BLaER1 treated with 17β-estradiol and CSF1 and Interleukin-3, amounts not matched to agents 10 nM and 100 nM (cell line): ENCODE data around the gene ADAM12.
A peak's percentile ranks its signal among the peaks of the same experiment; 100 is the strongest.

Source experiments
- H3K27ac ChIP-seq, 11 experiments: shearing (Covaris generic); formaldehyde crosslinking; 2 replicates each; pipeline ENCODE4 v1.8.1; 2022
- H3K27me3 ChIP-seq, 11 experiments: shearing (Covaris generic); formaldehyde crosslinking; 2 replicates each; pipeline ENCODE4 v1.8.1; 2022
- H3K36me3 ChIP-seq, 11 experiments: shearing (Covaris generic); formaldehyde crosslinking; 2 replicates each; pipeline ENCODE4 v1.8.1; 2022
- H3K4me1 ChIP-seq, 10 experiments: shearing (Covaris generic); formaldehyde crosslinking; 2 replicates each; pipeline ENCODE4 v1.8.1; 2022
- H3K4me2 ChIP-seq, 11 experiments: shearing (Covaris generic); formaldehyde crosslinking; 2 replicates each; pipeline ENCODE4 v1.8.1; 2022
- H3K4me3 ChIP-seq, 10 experiments: shearing (Covaris generic); formaldehyde crosslinking; 2 replicates each; pipeline ENCODE4 v1.8.1; 2022
- H3K9ac ChIP-seq, 11 experiments: shearing (Covaris generic); formaldehyde crosslinking; 2 replicates each; pipeline ENCODE4 v1.8.1; 2022
- H3K9me3 ChIP-seq, 11 experiments: shearing (Covaris generic); formaldehyde crosslinking; replicated peaks in 1 of 11; 2 replicates each; pipeline ENCODE4 v1.8.1; 2022
- H4K20me1 ChIP-seq, 11 experiments: shearing (Covaris generic); formaldehyde crosslinking; 2 replicates each; pipeline ENCODE4 v1.8.1; 2022
- Cebpa-rat ChIP-seq, 11 experiments: shearing (Covaris generic); IDR thresholded peaks; 2 replicates each; pipeline ENCODE4 v1.8.1; 2022

ADAM12 gene

GRCh38 chr10:126073606-126074005 lies 314.7 kb downstream of the ADAM12 start:
- Histone ChIP-seq H3K4me3 (no peak overlapping the region), H3K36me3 (no peaks in the 10 kb centered on the region), H3K9ac (no peak overlapping the region), H3K4me1 (peaks cover 0 to 6% (median 0%) of the 10 kb centered on the region in 10 experiments; a peak in 1 of 20 replicates), H3K4me2 (no peak overlapping the region), H3K27me3 (no peaks in the 10 kb centered on the region), H3K27ac (no peak overlapping the region), H3K9me3 (peaks cover 0 to 10% (median 3%) of the 10 kb centered on the region in 11 experiments; a peak in 8 of 22 replicates), H4K20me1 (no peaks in the 10 kb centered on the region)
- no peak for TF ChIP-seq Cebpa-rat (IDR thresholded peaks at IDR 0.05)

GRCh38 chr10:126072622-126073021 lies 315.7 kb downstream of the ADAM12 start:
- peaks cover 0 to 6% (median 0%) of the 10 kb centered on the region in 10 experiments; a peak in 1 of 20 replicates for H3K4me1 ChIP-seq
- no peaks in the 10 kb centered on the region for H4K20me1 ChIP-seq
- TF ChIP-seq Cebpa-rat (IDR thresholded peaks at IDR 0.05): no peak

GRCh38 chr10:126070476-126071215 lies 317.6 kb downstream of the ADAM12 start:
- H4K20me1 ChIP-seq: no peaks in the 10 kb centered on the region
- no peak overlapping the region for H3K4me2 ChIP-seq
- H3K4me3 ChIP-seq: no peak overlapping the region
- no peak overlapping the region for H3K9ac ChIP-seq
- no peak overlapping the region for H3K27ac ChIP-seq
- TF ChIP-seq Cebpa-rat (IDR thresholded peaks at IDR 0.05): no peak
- H3K4me1 ChIP-seq: peaks cover 0 to 9% (median 7%) of the 10 kb centered on the region in 10 experiments; a peak in 7 of 20 replicates
- H3K36me3 ChIP-seq: no peaks in the 10 kb centered on the region
- no peaks in the 10 kb centered on the region for H3K27me3 ChIP-seq
- H3K9me3 ChIP-seq: no peaks in the 10 kb centered on the region

More at GRCh38 chr10:126072622-126073021, 315.7 kb downstream of the ADAM12 start:
- Histone ChIP-seq H3K36me3 (no peaks in the 10 kb centered on the region), H3K4me2 (no peak overlapping the region), H3K9ac (no peak overlapping the region), H3K9me3 (peaks cover 0 to 8% (median 3%) of the 10 kb centered on the region in 11 experiments; a peak in 8 of 22 replicates), H3K27ac (no peak overlapping the region), H3K4me3 (no peak overlapping the region), H3K27me3 (no peaks in the 10 kb centered on the region)

GRCh38 chr10:126068322-126068721 lies 320.0 kb downstream of the ADAM12 start:
- no peak for TF ChIP-seq Cebpa-rat (IDR thresholded peaks at IDR 0.05)
- H3K9ac ChIP-seq: no peak overlapping the region
- H3K4me3 ChIP-seq: no peak overlapping the region
- H3K9me3 ChIP-seq: no peaks in the 10 kb centered on the region
- no peak overlapping the region for H3K4me2 ChIP-seq
- H3K27ac ChIP-seq: no peak overlapping the region
- no peaks in the 10 kb centered on the region for H4K20me1 ChIP-seq
- peaks cover 0 to 9% (median 7%) of the 10 kb centered on the region in 10 experiments; a peak in 10 of 20 replicates for H3K4me1 ChIP-seq
- H3K27me3 ChIP-seq: no peaks in the 10 kb centered on the region
- H3K36me3 ChIP-seq: no peaks in the 10 kb centered on the region

- Histone ChIP-seq H3K4me3 (no peak overlapping the region), H3K27ac (no peak overlapping the region), H3K4me2 (peak overlapping the region in 6 of 11 experiments; percentile 4 to 45 (median 26); a peak in 5 of 22 replicates), H3K36me3 (no peaks in the 10 kb centered on the region), H4K20me1 (no peaks in the 10 kb centered on the region), H3K9me3 (peaks cover 0 to 7% (median 0%) of the 10 kb centered on the region in 11 experiments; a peak in 3 of 22 replicates), H3K27me3 (no peaks in the 10 kb centered on the region), H3K9ac (no peak overlapping the region), H3K4me1 (peaks cover 0 to 24% (median 9%) of the 10 kb centered on the region in 10 experiments; a peak in 12 of 20 replicates)
- TF ChIP-seq Cebpa-rat (IDR thresholded peaks at IDR 0.05): no peak
These were observed 321.8 kb downstream of the ADAM12 start for GRCh38 chr10:126066456-126066855.

- TF ChIP-seq Cebpa-rat (IDR thresholded peaks at IDR 0.05): no peak
- H3K4me2 ChIP-seq: no peak overlapping the region
- no peak overlapping the region for H3K27ac ChIP-seq
These were observed 322.4 kb downstream of the ADAM12 start for GRCh38 chr10:126065751-126066377.

GRCh38 chr10:126064512-126064911 lies 323.8 kb downstream of the ADAM12 start:
- Histone ChIP-seq H3K27me3 (no peaks in the 10 kb centered on the region), H3K27ac (no peak overlapping the region), H4K20me1 (no peaks in the 10 kb centered on the region), H3K4me1 (peaks cover 0 to 25% (median 9%) of the 10 kb centered on the region in 10 experiments; a peak in 12 of 20 replicates), H3K4me2 (no peak overlapping the region), H3K4me3 (no peak overlapping the region), H3K9ac (no peak overlapping the region), H3K36me3 (no peaks in the 10 kb centered on the region), H3K9me3 (peaks cover 0 to 8% (median 0%) of the 10 kb centered on the region in 11 experiments; a peak in 3 of 22 replicates)
- no peak for TF ChIP-seq Cebpa-rat (IDR thresholded peaks at IDR 0.05)

More at GRCh38 chr10:126065751-126066377, 322.4 kb downstream of the ADAM12 start:
- H4K20me1 ChIP-seq: no peaks in the 10 kb centered on the region
- no peaks in the 10 kb centered on the region for H3K27me3 ChIP-seq
- H3K36me3 ChIP-seq: no peaks in the 10 kb centered on the region
- H3K9ac ChIP-seq: no peak overlapping the region
- peaks cover 0 to 25% (median 9%) of the 10 kb centered on the region in 10 experiments; a peak in 12 of 20 replicates for H3K4me1 ChIP-seq
- no peak overlapping the region for H3K4me3 ChIP-seq
- H3K9me3 ChIP-seq: peaks cover 0 to 8% (median 0%) of the 10 kb centered on the region in 11 experiments; a peak in 3 of 22 replicates

GRCh38 chr10:126063353-126063791 lies 324.9 kb downstream of the ADAM12 start:
- Histone ChIP-seq H3K4me3 (no peak overlapping the region), H3K9me3 (peaks cover 0 to 8% (median 0%) of the 10 kb centered on the region in 11 experiments; a peak in 3 of 22 replicates), H4K20me1 (no peaks in the 10 kb centered on the region), H3K4me2 (peak overlapping the region in 3 of 11 experiments; percentile 36 to 76 (median 68); a peak in 5 of 22 replicates), H3K9ac (peak overlapping the region in 1 of 11 experiments; percentile 61; a peak in 1 of 22 replicates), H3K27ac (peak overlapping the region in 2 of 11 experiments; percentile 62 to 77; a peak in 3 of 22 replicates), H3K36me3 (no peaks in the 10 kb centered on the region), H3K4me1 (peaks cover 0 to 36% (median 9%) of the 10 kb centered on the region in 10 experiments; a peak in 12 of 20 replicates), H3K27me3 (no peaks in the 10 kb centered on the region)
- TF ChIP-seq Cebpa-rat (IDR thresholded peaks at IDR 0.05): no peak
